Esophagus muscularis mucosa (tissue), 4 donors: Measurements from ENCODE around the gene PRICKLE1. TPM values are rescaled to one million over a fixed set of nuclear protein-coding genes. Genes with fewer than 3 reads are reported as not detected.

Source experiments
- DNase-seq: peaks from one replicate; pipeline ENCODE4 v3.0.0-alpha.2; 2017; ENCODE audit errors: extremely low spot score
- H3K27ac ChIP-seq, 4 donors: fragments of 200-600 bp; sonication (generic); replicated peaks in 1 of 4; 1 replicate in 3 of 4; 2 replicates in 1 of 4; pipeline ENCODE4 v1.5.1; 2016 to 2019; ENCODE audit warnings: mild to moderate bottlenecking in 1 of 4
- H3K27me3 ChIP-seq, 4 donors: fragments of 200-600 bp; sonication (generic); one replicate each; pipeline versions ENCODE4 v1.5.1 to v1.6.0; 2016 to 2019
- H3K36me3 ChIP-seq, 4 donors: fragments of 200-600 bp; sonication (generic); one replicate each; pipeline ENCODE4 v1.5.1; 2016 to 2019
- H3K4me1 ChIP-seq, 4 donors: fragments of 200-600 bp; sonication (generic); one replicate each; pipeline ENCODE4 v1.5.1; 2016 to 2019
- H3K4me3 ChIP-seq, 4 donors: fragments of 200-600 bp; sonication (generic); 1 replicate in 2 of 4; 2 replicates in 2 of 4; pipeline ENCODE4 v1.5.1; 2016 to 2019; ENCODE audit warnings: mild to moderate bottlenecking in 4 of 4, moderate library complexity in 1 of 4
- H3K9me3 ChIP-seq, 4 donors: fragments of 200-600 bp; sonication (generic); 1 replicate in 3 of 4; 2 replicates in 1 of 4; pipeline ENCODE4 v1.5.1; 2016 to 2019
- CTCF ChIP-seq, 3 experiments: fragments of 200-600 bp in 2 of 3; fragments of 450-650 bp in 1 of 3; sonication (generic) in 2 of 3; IDR thresholded peaks; one replicate each; pipeline ENCODE4 v1.5.1; 2017 to 2019; ENCODE audit warnings: antibody characterized with exemption in 3 of 3, mild to moderate bottlenecking in 2 of 3, moderate library complexity in 1 of 3
- EP300 ChIP-seq: sonication (generic); formaldehyde crosslinking; IDR thresholded peaks from one replicate; pipeline ENCODE4 v1.6.1; 2017; ENCODE audit warnings: antibody characterized with exemption
- POLR2A ChIP-seq: fragments of 450-650 bp; IDR thresholded peaks from one replicate; pipeline ENCODE4 v1.6.1; 2017; ENCODE audit warnings: antibody characterized with exemption, moderate library complexity, mild to moderate bottlenecking, low read depth
- POLR2AphosphoS5 ChIP-seq, 2 donors: sonication (generic); formaldehyde crosslinking; IDR thresholded peaks; one replicate each; pipeline ENCODE4 v1.6.1; 2017; ENCODE audit warnings: antibody characterized with exemption in 2 of 2
- WGBS: methylation state at CpG from one replicate; pipeline ENCODE4 v1.1.5; 2018; 5-methylcytosine and 5-hydroxymethylcytosine counted together
- intact Hi-C: fragments of 100-400 bp; cut with DNase I; formaldehyde crosslinking; loops from one replicate; pipeline ENCODE4 v1.15.1; 2023
- total RNA-seq, 4 donors: library from RNA; depleted of rRNA; stranded (reverse); fragments of >200 nt; gene quantifications; one replicate each; pipeline versions ENCODE4 v1.1.0 to v1.2.1, GENCODE V29; 2016

Gene PRICKLE1
- total RNA-seq, 4 donors from 2014 or later, result 12.5 to 36.9 (median 24.4) TPM

DNA sequence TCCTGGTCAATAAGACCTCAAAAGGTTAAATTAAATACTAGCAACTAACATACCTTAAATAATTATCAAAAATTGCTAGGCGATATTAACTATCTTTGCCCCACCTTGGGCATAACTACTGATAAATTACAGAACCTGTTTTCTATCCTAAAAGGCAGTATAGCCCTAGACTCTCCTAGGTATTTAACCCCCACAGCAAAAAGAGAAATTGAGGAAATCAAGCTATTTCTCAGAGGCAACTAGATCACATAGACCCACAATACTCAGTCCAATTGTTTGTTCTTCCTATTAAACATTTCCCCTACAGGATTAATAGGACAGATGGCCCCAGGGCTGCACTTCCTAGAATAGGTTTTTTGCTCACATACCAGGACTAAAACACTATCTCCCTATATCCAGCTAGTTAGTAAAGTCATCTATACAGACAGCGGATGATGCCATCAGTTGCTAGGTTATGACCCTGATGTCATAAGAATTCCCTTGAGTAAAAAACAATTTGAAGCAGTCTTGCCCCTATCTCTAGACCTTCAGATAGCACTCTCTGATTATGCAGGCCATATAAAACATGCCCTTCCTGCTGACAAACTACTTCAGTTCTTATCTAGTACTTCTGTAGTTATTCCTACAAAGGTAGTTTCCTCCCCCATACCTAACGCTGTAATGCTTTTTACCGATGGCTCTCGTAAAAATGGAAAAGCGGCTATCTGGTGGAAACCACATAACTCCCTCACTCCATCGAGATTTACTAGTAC, 145.2 kb downstream of the PRICKLE1 start:
- intact Hi-C loops, result no loop called here
- peaks cover 11 to 67% (median 24%) of the 10 kb centered on the region in 4 donors for H3K36me3 ChIP-seq

DNA sequence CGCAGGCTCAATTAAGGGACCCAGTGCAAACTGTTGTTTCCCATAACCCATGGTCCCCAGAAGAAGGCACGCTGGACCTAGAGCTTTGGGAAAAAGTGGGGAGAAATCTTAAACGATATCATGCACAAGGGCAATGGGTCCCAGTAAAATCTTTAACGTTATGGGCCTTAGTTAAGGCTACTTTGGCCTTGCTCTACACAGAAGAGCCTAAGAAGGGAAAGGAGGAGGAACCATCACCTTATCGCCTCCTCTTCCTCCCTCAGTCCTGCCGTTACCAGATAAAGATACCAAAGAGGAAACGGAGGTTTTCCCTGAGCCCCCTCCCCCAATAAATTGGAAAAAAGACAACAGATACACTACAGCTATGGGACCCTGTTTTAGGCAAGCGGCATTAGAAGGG, 146.7 kb downstream of the PRICKLE1 start:
- no peaks in the 10 kb centered on the region for H3K27me3 ChIP-seq
- no peaks in the 10 kb centered on the region for H3K9me3 ChIP-seq
- no peak for DNase-seq
- no peaks in the 10 kb centered on the region for H3K4me1 ChIP-seq
- intact Hi-C loops, result no loop called here
- no peak overlapping the region for H3K4me3 ChIP-seq
- peaks cover 11 to 58% (median 21%) of the 10 kb centered on the region in 4 donors for H3K36me3 ChIP-seq
- TF ChIP-seq POLR2A (no peak), CTCF (IDR thresholded peaks at IDR 0.05) (no peak), POLR2AphosphoS5 (IDR thresholded peaks at IDR 0.05) (no peak), EP300 (no peak)
- no peak overlapping the region for H3K27ac ChIP-seq
- 97% methylated on average over 8 of the region's 8 CpGs for WGBS

More for the DNA sequence above, 145.2 kb downstream of the PRICKLE1 start:
- 90% methylated on average over 7 of the region's 7 CpGs for WGBS
- H3K9me3 ChIP-seq, result no peaks in the 10 kb centered on the region
- DNase-seq, result no peak
- TF ChIP-seq POLR2A (no peak), EP300 (no peak), POLR2AphosphoS5 (IDR thresholded peaks at IDR 0.05) (no peak), CTCF (IDR thresholded peaks at IDR 0.05) (no peak)
- H3K27ac ChIP-seq, result no peak overlapping the region
- H3K4me1 ChIP-seq, result no peaks in the 10 kb centered on the region
- no peak overlapping the region for H3K4me3 ChIP-seq
- H3K27me3 ChIP-seq, result no peaks in the 10 kb centered on the region

DNA sequence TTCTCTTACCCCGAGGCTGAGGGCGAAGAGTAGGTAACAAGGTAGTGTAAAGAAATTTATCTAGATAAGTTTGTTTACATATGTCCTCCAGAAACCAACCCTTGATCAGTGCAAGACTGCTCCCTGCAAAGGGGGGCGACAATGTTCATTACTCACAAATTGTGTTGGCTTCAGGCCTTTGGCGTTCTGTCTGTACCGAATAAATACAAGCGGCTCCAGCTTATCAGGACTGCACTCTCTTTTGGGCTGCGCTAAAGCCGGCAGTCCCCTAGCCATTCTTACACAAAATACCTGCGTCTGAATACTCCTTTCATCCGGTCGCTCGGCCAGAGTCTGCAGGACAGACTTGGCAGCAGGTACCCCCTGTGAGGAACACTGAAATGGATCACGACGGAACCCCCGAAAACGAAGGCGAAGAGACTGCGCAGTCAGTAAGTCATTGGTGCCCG, 147.2 kb downstream of the PRICKLE1 start:
- WGBS, result 90% methylated on average over 19 of the region's 19 CpGs
- DNase-seq, result no peak
- TF ChIP-seq CTCF (IDR thresholded peaks at IDR 0.05) (no peak), POLR2AphosphoS5 (IDR thresholded peaks at IDR 0.05) (no peak), POLR2A (no peak), EP300 (no peak)
- no peak overlapping the region for H3K4me3 ChIP-seq
- intact Hi-C loops, result no loop called here
- peaks cover 11 to 58% (median 21%) of the 10 kb centered on the region in 4 donors for H3K36me3 ChIP-seq
- H3K4me1 ChIP-seq, result no peaks in the 10 kb centered on the region
- no peaks in the 10 kb centered on the region for H3K27me3 ChIP-seq
- H3K27ac ChIP-seq, result no peak overlapping the region
- no peaks in the 10 kb centered on the region for H3K9me3 ChIP-seq

DNA sequence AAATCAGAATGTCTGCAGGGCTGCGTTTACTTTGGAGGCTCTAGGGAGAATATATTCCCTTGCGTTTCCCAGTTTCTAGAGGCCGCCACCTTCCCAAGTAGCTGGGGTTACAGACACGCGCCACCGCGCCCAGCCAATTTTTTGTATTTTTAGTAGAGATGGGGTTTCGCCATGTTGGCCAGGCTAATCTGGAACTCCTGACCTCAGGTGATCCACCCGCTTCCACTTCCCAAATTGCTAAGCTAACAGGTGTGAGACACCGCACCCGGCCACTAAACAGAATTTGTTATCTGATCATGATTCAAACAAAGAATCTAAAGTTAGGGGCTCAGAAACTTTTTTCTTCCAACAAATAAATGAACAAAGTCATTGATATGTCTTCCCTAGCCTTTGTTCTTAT, 148.9 kb downstream of the PRICKLE1 start:
- DNase-seq, result no peak
- Histone ChIP-seq H3K27ac (no peak overlapping the region), H3K4me3 (no peak overlapping the region), H3K9me3 (no peaks in the 10 kb centered on the region), H3K27me3 (no peaks in the 10 kb centered on the region), H3K4me1 (no peaks in the 10 kb centered on the region), H3K36me3 (peaks cover 7 to 46% (median 15%) of the 10 kb centered on the region in 4 donors)
- WGBS, result 98% methylated on average over 11 of the region's 11 CpGs
- intact Hi-C loops, result no loop called here
- TF ChIP-seq CTCF (IDR thresholded peaks at IDR 0.05) (no peak), POLR2AphosphoS5 (IDR thresholded peaks at IDR 0.05) (no peak), EP300 (no peak), POLR2A (no peak)
